Stimulated activated naive CD8-positive, alpha-beta T cell treated with anti-CD3 and anti-CD28 coated beads, Interleukin-15, Interleukin-2, amounts not matched to agents 100 U/mL and 50 U/mL, for 24 hours (primary cell): Measurements from ENCODE around the gene SCGB1C1.
A peak's percentile ranks its signal among the peaks of the same experiment; 100 is the strongest.
"Not testable (repeated sequence)": the region's sequence is repeated elsewhere in the genome, so short reads cannot be mapped to it uniquely, and the experiment has no call there.

Source experiments
- ATAC-seq: fragments of 150-1000 bp; cut with Tn5 transposase; one replicate; pipeline ENCODE4 v1.10.0; 2021
- DNase-seq: peaks from one replicate; pipeline ENCODE4 v3.0.0; 2021

SCGB1C1 gene

DNA sequence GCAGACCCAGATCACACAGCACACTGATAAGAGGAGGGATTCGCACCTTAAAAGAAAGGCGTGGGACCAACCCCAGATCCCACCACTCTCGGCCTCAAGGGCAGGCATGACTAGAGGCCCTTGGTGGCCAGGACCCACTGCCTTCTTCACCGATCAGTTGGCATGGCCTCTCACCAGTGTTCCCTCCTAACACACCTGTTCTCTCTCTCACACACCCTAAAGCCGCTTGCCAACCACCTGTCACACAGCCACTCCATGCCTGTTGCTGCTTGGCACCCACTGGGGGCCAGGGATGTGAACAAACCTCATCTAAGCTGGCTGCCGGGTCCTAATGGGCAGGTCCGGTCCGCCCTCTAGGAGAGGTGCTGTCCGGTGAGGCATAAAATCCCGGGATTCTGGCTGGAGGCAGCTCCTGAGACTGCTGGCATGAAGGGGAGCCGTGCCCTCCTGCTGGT is at the start of gene SCGB1C1:
TSS of gene SCGB1C1 (plus strand) at position 405 of the 455 bp plus-strand sequence. CDS start at position 427, 22 bp downstream.
- ATAC-seq: not testable (repeated sequence)

DNA sequence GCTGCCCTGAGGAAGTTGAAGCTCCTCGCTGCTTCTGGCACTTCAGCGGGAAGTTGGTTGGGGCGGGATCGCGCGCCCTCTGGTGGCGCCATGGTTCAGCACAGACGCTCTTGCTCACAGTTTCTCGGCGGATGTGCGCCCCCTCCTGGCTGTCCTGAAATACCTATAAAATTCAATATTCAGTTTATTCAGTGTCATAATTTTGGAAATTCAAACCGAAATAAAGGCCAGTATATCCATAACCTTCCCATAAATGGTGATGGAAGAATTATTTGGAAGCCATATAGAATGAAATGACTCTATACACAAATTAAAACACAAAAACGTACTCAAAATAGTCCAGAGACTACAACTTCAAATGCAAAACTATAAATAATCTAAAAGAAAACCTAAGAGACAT is 12.6 kb upstream of the SCGB1C1 start:
- not testable (repeated sequence) for ATAC-seq, DNase-seq

More for the DNA sequence above, at the start of gene SCGB1C1:
- DNase-seq: not testable (repeated sequence)

DNA sequence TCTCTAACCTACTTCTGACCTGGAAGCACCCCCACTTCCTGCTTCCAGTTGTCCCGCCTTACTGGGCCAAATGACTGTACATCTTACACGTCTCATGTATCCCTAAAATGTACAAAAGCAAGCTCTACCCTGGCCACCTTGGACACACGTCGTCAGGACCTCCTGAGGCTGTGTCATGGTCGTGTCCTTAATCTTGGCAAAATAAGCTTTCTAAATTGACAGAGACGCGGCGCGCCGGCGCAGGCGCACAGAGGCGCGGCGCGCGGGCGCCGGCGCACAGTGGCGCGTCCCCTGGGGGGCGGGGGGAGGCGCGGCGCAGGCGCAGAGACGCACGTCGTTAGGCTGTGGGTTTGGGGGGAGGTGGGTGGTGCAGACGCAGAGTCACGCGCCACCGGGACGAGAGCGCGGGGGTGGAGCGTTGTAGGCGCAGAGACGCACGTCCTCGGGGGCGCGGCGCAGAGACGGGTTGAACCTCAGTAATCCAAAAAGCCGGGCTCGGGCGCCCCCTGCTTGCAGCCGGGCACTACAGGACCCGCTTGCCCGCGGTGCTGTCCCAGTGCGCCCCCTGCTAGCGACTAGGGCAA is 3.6 kb upstream of the SCGB1C1 start:
- peak; percentile 2 for DNase-seq
- not testable (repeated sequence) for ATAC-seq

DNA sequence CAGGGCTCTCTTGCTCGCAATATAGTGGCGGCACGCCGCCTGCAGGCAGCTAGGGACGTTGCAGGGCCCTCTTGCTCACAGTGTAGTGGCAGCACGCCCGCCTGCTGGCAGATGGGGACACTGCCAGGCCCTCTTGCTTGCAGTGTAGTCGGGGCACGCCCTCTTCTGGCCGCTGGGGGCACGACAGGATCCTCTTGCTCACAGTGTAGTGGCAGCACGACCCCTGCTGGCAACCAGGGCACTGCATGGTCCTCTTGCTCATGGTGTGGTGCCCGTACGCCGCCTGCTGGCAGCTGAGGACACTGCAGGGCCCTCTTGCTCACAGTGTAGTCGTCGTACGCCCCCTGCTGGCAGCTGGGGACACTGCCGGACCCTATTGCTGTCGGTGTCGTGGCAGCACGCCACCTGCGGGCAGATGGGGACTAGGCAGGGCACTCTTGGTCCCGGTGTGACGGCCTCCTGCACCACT is 3.0 kb upstream of the SCGB1C1 start:
- peak; percentile 87 for ATAC-seq
- peak; percentile 48 for DNase-seq

DNA sequence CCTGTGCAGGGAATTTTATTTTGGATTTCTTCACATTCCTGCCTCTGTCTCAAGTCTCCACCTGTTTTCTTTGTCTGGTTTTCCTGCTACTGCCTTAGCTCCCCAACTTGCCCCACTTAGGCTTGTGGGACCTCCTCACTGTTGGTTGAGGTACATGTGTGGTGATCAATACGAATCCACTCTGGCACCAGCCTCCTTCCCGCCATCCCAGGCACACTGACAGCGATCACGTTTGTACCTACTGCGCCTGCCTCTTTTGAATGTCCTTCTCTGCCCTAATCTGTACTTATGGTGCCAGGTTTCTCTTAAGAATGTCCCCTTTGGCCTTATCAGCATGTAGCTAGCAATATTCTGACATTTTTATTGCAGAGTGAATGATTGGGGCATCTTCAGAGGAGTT is 2.3 kb upstream of the SCGB1C1 start:
- not testable (repeated sequence) for DNase-seq, ATAC-seq

DNA sequence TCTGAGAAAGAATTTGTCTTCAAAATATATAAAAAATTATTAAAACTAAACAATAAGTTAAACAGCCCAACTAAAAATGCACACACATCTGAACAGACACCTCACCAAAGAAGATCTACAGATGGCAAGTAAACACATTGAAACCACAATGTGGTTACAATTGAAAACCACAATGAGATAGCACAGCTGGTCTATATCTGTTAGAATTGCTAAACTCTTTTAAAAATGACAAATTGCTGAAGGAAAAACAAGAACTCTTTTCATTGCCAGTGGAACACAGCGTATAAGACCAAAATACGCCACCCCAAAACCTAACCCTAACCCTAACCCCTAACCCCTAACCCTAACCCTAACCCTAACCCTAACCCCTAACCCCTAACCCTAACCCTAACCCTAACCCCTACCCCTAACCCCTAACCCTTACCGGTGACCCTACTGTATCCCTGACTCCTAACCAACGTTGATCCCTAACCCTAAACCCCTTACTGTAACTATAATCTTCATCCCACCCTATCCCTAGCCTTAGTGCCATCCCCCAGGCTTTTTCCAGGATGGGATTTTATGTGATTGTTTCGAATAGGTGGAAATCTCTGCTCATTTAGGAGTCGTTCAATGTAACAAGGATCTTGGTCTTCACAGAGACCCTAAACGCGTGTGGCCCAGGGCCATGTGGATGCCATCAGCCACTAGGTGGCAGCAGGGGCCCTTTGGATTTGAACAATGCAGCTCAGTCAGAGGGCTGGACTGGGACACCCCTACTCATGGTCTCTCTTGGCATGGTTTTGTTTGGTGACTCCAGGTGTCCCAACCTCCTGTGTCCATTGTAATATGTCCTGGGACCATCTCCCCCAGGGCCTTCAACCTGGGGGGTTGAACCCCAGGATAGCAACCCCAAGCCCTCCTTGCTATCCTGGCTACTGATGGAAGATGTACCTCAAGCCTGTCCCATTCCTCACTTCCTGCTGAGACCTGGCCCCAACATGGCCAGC is 1.1 kb upstream of the SCGB1C1 start:
- peak; percentile 45 for DNase-seq
- ATAC-seq: peak; percentile 55

DNA sequence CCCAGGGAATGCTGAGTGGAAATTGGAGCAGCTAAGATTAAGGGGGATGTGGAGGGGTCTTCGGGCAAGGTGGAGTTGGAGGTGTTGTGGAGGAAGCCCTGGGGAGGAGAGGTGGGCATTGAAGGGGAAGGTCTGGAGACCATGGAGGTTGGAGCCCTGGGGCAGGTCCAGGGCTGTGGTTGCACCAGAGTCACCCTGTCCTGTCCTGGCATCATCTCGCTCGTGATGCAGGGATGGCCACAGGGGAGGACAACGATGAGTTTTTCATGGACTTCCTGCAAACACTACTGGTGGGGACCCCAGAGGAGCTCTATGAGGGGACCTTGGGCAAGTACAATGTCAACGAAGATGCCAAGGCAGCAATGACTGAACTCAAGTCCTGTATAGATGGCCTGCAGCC is 603 bp downstream of the SCGB1C1 start:
- not testable (repeated sequence) for DNase-seq, ATAC-seq

DNA sequence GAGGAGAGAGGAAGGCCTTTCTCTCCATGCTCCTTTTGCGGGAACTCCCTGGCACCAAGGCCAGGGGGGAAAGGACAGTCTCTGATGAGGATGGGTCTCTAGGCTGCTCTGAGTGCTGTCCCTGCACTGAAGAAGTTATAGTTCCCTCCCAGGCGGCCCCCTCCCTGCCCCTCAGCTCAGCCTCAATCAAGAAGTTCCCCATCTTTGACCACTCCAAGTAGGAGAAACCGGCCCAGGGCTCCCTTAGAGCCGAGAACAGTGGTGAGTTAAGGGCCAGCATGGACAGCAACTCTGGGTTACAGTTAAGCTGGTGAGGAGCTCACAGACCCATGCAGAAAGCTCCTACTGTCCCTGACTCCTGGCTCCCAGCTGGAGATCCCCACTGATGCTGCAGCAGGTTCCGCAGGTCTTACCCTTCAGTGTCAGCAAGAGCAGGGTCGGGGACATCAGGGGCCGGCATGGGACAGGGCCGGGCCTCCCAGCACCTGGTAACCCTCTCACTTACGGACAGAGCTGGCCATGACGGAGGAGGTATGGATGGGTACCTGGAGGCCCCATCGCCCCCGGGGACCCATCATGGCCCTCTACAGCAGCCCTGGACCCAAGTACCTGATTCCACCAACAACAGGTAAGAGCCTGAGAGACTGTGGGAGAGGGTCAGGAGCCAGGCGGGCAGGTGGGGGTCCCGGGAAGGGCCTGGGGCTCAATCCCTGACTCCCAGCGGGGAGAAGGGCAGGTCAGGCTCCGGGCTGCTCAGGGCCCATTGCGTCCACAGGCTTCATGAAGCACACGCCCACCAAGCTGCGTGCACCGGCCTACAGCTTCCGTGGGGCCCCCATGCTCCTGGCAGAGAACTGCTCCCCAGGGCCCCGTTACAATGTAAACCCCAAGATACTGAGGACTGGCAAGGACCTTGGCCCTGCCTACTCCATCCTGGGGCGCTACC is 4.2 kb downstream of the SCGB1C1 start:
- DNase-seq (no peak), ATAC-seq (no peak)

DNA sequence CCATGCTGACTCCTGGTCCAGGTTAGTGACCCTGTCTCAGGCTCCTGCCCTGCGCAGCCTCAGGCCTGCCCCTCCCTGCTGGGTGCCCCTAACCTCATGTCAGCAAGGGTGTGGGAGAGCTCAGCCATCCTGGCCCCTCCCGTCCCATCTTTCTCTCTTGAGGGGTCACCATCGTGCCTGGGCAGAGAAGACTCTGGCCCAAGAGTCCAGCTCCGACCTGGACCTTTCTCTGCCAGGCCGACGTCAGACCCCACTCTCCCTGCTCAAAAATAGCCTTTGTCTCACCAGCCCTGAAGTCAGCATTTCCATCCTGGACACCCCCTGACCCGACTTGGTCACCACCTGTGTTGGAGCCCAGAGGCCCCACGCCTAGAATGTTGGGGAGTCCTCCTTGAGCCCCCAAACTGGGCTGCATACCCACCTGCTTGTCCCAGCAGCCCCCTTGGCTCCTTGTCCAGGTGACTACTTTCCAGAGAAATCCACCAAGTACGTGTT is 4.9 kb downstream of the SCGB1C1 start:
- ATAC-seq: no peak
- DNase-seq: no peak

DNA sequence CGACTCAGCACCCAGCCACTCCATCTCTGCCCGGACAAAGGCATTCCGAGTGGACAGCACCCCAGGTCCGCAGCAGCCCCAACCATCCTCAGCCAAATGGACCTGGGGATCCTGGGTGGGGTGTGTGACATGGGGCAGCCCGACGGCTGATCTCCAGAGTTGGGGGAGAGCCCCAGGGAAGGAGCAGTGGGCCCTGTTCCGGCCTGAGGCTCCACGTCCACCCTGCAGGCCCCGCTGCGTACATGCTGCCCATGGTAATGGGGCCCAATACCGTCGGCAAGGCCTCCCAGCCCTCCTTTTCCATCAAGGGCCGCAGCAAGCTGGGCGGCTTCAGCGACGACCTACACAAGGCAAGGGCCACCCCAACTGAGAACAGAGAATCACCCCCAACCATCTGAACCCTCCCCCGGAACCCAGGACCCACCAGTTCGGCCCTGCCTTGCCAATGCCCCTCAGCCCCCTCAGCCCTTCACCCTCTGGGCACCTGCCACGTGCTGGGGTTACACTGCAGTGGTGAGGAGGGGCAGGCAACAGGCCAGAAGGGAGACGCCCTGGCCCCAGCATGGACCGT is 5.4 kb downstream of the SCGB1C1 start:
- ATAC-seq: no peak
- DNase-seq: no peak

DNA sequence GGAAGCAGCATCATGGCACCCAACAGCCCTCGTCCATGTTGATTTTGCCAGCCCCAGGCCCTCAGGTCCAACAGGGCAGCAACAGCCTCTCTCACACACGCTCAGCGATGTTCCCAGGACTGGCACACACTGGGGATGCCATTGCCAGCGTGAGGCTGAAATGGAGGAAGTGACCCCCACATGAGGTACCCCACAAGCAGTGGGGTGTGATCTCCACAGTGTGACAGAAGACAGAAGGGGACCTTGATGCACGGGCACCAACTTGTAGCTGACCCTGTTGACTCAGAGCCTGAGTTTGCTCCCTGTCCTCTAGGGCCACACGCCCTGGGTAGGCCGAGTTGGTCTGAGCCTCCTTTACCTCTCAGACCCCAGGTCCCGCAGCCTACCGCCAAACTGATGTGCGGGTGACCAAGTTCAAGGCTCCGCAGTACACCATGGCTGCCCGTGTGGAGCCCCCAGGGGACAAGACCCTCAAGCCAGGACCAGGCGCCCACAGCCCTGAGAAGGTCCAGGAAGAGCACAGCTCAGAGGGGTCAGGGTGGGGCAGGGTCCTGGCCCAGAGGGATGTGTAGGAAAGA is 6.2 kb downstream of the SCGB1C1 start:
- DNase-seq (no peak), ATAC-seq (no peak)

DNA sequence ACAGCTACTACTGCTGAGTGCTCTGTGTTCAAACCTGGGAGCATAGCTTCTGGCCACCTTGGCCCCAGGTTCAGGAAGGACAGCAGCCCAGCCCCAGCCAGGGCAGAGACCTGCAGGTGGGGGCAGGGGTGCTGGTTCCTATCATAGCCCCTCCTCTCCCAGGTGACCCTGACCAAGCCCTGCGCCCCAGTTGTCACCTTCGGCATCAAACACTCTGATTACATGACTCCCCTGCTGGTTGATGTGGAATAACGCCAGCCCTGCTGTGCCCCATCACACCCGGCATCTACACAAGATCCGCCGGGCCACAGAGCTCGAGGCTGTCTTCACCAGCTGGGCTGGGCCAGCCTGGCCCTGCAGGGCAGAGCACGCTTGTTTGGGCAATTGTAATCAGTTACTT is 6.9 kb downstream of the SCGB1C1 start:
- no peak for DNase-seq
- ATAC-seq: no peak

DNA sequence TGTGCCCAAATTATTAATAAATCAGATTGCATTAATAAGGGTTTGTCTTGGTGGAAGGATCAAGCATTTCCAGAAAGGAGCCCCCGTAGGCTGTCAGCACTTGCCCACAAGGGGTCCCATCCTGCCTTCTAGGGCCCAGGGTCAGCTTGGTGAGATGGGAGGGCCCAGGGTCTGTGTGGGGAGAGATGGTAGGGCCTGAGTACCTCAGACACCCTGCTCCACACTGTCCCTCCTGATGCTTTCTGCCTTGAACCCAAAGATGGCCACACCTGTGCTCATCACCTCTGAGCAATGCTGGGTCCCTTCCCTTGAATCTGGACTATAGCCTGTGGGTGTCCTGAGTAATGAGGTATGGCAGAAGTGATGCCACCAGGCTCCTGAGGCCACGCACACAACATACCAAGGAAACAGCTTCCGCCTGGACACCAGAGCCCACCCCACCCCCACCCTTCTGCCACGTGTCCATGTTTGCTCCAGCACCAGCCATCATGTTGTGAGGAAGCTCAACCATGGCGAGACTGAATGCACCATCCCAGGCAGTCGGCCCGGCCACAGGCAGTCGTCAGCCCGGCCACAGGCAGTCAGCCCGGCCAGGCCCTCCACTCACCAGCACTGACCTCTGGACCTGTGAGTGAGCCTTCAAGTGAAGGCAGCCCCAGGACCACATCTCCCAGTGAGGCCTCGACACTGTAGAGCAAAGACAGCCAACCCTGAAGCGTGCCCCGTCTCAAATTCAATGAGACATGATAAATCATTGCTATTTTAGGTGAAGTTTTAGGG is 7.5 kb downstream of the SCGB1C1 start:
- no peak for ATAC-seq
- DNase-seq: no peak

DNA sequence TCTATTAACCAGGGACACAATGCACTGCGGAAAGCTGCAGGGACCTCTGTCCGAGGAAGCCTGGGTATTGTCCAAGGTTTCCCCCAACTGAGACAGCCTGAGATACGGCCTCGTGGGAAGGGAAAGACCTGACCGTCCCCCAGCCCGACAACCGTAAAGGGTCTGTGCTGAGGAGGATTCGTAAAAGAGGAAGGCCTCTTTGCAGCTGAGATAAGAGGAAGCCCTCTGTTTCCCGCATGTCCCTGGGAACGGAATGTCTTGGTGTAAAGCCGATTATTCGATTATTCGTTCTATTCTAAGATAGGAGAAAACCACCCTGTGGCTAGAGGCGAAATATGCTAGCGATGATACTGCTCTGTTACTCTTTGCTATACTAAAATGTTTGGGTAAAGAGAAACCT is 9.1 kb downstream of the SCGB1C1 start:
- DNase-seq: no peak
- ATAC-seq: peak; percentile 8

DNA sequence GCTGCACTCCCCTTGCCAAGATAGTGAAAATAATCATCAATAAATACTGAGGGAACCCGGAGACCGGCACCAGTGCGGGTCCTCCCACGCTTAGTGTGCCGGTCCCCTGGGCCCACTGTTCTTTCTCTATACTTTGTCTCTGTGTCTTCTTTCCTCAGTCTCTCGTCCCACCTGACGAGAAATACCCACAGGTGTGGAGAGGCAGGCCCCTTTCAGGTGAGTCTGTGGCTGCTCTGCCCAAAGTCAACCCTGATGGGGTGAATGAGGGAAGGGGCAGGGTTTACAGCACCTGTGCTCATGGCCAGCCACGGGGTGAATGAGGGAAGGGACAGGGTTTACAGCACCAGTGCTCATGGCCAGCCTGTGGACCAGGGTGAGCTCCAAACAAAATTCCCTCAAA is 9.6 kb downstream of the SCGB1C1 start:
- ATAC-seq: no peak
- no peak for DNase-seq

DNA sequence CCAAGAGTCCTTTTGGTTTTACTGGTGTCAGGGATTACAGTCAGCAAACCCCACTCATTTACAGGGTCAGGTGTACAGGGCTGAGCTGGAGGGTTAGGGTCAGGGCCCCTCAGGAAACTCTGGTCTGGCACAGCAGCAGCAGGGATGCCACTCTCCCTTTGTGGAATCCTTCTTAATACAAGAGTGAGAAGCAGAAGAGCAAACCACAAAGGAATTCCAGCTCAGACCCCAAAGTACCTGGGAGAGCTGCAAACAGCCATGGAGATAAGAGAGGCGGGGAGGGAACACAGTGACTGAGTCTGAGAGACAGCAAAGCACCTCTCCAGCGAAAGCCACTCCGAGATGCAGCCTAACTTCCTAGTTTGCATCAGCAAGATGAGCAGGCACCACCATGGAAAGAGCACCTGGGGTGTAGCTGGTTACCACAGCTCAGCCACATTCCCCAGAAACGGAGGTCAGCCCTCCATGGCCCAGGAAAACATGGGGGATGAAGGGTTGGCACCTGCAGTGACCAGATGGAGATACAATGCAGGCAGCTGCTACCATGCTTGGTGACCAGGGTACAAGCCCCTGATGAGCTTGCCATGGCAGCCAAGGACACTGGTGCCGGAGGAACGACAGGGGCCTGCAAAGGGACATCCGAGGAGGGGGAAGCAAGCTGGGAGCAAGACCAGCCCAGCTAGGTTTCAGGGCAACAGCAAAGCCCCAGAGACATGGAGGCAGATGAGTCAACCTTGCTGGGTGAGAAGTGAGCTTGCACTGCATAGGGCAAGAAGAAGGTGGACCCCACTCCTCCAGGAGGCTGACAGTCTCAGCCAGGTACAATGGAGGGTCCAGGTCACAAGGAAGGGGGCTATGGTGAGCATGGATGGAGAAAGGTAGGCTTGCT is 10.4 kb downstream of the SCGB1C1 start:
- no peak for ATAC-seq
- DNase-seq: no peak

DNA sequence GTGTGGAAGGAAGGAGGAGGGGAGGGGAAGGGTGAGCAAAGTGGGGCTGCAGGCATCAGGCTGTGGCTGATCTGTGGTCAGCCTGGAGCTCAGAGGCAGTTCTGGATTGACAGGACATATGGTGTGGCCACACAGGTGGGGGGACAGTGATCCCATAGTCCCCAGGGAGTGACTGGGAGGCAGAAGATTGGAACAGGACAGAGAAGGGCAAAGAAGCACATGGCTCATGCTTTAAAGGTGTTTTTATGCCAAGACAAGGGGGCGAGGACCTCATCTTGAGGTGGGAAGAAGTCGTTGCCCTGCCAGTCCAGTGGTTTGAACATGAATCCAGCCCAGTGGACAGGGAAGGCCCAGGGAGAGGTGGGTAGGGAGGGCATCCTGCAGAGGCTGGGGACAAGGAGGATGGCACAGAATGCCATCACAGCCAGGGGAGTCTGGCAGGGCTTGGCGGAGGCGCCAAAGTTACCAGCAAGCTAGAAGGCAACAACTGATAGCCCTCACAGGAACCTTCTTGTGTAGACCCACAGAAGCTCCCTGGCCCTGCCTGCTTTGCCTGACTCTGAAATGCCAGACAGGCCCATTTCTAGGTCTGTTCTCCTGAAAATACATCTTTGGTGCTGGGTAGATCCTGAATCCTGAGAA is 11.2 kb downstream of the SCGB1C1 start:
- ATAC-seq (no peak), DNase-seq (no peak)

DNA sequence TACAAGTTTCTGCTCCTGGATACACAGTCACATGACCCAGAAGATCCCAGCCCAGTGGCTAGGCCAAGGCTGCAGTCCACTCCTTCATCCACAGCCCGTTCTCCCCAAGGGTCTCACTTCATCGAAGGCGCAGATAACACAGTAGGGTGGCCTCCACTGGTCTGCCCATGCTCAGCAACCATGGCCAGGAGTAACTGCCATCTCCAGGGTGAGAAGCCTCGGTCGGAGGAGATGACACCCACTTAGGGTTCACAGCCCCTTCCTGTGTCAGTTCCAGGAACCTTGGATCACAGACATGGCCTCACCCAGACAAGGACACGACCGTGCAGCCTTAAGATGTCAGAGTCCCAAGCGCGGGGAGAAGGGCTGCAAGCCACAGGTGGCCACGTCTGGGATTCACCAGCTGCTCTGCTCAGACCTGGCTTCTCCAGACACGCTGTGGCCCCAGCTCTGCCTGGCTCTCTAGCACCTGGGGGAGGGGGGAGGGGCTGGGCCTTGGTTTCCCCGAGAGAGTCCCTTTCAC is 11.8 kb downstream of the SCGB1C1 start:
- no peak for DNase-seq
- no peak for ATAC-seq
